ENCODE measurements around the gene SUCLG2.

Gene SUCLG2

DNA sequence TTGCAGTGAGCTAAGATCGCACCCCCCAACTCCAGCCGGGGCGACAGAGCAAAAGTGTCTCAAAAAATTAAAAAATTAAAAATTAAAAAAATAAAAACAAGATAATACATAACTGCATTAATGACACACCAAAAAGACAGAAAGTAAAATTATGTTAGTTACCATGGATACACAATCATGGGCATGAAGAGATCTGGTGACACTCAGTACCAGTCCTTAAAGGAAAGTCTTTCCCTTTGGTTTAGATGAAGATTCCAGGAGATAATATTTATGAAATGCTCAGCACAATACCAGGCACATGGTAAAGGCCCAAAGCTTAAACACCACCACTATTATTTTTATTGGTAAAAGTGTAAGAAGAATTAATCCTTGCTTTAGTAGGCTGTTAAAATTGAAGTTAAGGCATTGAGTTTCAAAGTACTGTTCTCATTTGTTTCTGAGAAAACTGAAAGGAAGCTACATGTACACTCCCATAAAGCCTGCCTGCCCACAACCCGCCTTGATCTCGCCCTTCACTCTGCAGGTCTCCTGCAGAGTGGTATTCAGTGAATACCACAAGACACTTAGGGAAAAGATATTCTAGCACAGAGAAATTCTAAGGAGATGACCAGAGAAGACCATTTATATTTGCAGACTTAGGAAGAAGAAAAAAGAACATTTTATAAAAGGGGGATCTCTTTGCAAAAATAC is 52.3 kb downstream of the SUCLG2 start:
- CTCF ChIA-PET: interaction anchor here (1.1 to 1.3 kb wide), 2 partner anchors 8 to 9 kb away, joined by 3 to 4 read pairs; no protein-coding TSS in a partner anchor
- POLR2A ChIA-PET: no interaction called here
- DNase-seq (ENCODE audit: extremely low spot score): no peak
- TF ChIP-seq, protein P1, sequence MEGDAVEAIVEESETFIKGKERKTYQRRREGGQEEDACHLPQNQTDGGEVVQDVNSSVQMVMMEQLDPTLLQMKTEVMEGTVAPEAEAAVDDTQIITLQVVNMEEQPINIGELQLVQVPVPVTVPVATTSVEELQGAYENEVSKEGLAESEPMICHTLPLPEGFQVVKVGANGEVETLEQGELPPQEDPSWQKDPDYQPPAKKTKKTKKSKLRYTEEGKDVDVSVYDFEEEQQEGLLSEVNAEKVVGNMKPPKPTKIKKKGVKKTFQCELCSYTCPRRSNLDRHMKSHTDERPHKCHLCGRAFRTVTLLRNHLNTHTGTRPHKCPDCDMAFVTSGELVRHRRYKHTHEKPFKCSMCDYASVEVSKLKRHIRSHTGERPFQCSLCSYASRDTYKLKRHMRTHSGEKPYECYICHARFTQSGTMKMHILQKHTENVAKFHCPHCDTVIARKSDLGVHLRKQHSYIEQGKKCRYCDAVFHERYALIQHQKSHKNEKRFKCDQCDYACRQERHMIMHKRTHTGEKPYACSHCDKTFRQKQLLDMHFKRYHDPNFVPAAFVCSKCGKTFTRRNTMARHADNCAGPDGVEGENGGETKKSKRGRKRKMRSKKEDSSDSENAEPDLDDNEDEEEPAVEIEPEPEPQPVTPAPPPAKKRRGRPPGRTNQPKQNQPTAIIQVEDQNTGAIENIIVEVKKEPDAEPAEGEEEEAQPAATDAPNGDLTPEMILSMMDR (IDR thresholded peaks at IDR 0.05; ENCODE audit: control extremely low read depth, extremely low read depth, low read depth, missing control alignments): no peak

DNA sequence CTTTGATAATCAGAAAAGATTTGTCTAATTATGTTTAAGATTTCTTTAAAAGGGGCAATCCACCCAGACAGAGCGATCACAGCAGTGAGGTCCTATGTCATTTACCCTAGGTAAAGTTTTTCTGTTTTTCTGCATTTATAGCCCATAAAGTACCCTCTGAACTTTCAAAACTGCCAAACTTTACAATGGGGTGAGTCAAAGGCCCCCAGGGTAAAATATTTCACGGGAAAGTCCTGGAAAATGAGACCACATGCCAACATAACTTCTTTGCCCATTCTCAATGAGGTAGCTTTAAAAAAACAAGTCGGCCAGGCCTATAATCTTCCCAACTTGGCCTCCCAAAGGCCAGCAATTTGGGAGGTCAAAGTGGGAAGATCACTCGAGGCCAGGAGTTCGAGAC is 53.0 kb downstream of the SUCLG2 start:
- CTCF ChIA-PET: interaction anchor here (1.3 kb wide), 1 partner anchor 9 kb away, joined by 3 read pairs; no protein-coding TSS in a partner anchor
- no peak for DNase-seq (ENCODE audit: extremely low spot score)
- POLR2A ChIA-PET: no interaction called here
- TF ChIP-seq, protein P1 (IDR thresholded peaks at IDR 0.05; ENCODE audit: control extremely low read depth, extremely low read depth, low read depth, missing control alignments): no peak

DNA sequence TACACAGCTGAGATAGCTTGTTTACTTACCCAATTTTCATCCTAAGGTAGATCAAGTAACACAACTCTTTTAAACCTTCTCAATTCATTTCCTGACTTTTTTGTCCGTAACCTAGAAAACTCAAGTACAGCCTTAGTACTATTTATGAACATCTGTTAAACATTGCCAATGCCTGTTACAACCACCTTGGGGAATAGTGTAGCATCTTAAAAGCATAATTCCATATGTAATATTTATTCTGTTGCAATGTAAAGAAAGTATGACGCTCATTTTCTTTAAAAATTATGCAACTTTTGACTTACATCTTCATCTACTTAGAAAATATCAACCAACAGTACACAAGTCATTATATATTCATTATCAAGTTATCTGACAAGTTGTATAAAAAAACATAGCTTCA is 54.6 kb downstream of the SUCLG2 start:
- CTCF ChIA-PET: interaction anchor here (0.6 to 1.7 kb wide), 3 partner anchors 13 to 765 kb away, joined by 3 to 4 read pairs (median 3); no protein-coding TSS in a partner anchor
- TF ChIP-seq, protein P1 (IDR thresholded peaks at IDR 0.05; ENCODE audit: control extremely low read depth, extremely low read depth, low read depth, missing control alignments): no peak
- POLR2A ChIA-PET: no interaction called here
- DNase-seq (ENCODE audit: extremely low spot score): no peak

DNA sequence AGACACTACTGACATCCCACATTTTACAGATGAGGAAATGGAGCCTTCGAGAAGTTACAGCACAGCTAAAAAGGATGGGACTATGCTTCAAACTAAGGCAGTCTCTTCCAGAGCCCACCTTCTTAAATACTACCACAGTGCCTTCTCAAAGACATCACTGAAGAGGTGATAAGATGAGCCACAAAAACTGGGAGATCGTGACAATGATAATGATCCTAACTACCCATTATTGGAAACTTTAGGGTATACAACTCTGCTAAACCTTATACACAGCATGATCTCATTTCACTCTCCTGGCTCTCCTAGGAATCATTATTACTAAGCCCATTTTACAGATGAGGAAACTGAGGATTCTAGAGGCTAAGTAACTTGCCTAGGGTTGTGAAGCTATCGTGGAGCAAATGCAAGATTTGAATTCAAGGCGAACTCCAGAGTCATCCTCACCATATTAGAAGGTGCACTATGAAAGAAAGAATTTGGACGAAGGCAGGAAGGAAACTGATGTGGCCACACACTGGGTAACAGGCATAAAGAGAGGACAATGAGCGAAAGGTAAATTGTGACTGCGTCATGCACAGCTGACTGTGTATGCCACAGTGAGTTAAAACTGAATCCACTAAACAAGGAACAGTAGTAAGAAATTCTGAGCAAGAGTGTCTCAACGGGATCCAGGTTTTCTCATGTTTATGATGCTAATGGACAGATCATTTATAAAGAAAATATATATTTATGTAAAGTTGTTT is 55.4 kb downstream of the SUCLG2 start:
- TF ChIP-seq, protein P1 (IDR thresholded peaks at IDR 0.05; ENCODE audit: control extremely low read depth, extremely low read depth, low read depth, missing control alignments): no peak
- DNase-seq (ENCODE audit: extremely low spot score): no peak
- POLR2A ChIA-PET: no interaction called here
- CTCF ChIA-PET: interaction anchor here (1.7 kb wide), 1 partner anchor 12 kb away, joined by 4 read pairs; no protein-coding TSS in a partner anchor

DNA sequence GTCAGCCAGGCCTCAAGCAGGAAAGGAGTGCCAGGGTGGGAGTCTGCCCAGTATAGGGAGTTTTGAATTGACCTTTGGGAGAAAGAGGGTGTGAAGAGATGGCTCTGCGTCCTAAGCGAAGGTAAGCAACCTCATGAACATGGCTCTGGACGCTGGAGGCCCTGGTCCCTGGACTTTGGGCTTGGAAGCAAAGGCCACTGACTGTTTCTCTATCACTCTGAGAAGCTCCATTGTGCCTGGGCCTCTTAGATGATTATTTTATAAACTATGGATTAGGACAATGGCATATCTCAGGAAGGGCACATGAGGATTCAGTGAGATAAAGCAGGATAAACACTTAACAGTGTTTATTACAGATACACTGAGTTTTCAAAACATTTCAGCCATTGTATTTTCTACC is 59.0 kb downstream of the SUCLG2 start:
- DNase-seq (ENCODE audit: extremely low spot score): no peak
- ChIA-PET CTCF (interaction anchor here (1.2 to 1.5 kb wide), 3 partner anchors 8 to 89 kb away, joined by 3 to 4 read pairs (median 3); no protein-coding TSS in a partner anchor), POLR2A (no interaction called here)

DNA sequence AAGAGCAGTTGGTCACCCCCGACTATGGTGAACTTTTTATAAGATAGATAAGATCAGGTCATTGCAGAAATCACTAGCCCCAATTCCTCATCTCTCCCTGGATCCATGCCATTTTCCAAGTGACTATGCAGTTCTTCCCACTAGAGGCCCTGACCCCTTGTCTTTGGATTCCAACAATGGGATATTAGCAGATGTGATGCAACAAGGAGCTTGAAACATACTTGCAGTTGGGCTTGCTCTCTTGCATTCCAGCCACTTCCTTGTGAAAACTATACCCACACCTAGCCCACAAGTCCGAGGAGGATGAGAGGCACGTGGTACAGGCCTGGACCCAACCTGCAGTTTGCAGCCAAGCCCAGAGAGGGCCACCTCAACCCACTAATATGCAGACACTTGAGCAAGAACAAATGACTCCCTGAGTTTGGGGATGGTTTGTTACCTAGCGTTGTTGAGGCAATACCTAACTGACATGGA is 60.6 kb downstream of the SUCLG2 start:
- TF ChIP-seq, protein P1 (IDR thresholded peaks at IDR 0.05; ENCODE audit: control extremely low read depth, extremely low read depth, low read depth, missing control alignments): no peak
- CTCF ChIA-PET: interaction anchor here (0.9 to 1.5 kb wide), 5 partner anchors 7 to 196 kb away, joined by 3 to 4 read pairs (median 4); no protein-coding TSS in a partner anchor
- POLR2A ChIA-PET: no interaction called here
- DNase-seq (ENCODE audit: extremely low spot score): no peak

More for the DNA sequence above, 59.0 kb downstream of the SUCLG2 start:
- TF ChIP-seq, protein P1 (IDR thresholded peaks at IDR 0.05; ENCODE audit: control extremely low read depth, extremely low read depth, low read depth, missing control alignments): no peak
